HepG2 (cell line): ENCODE data around the gene CHSY3. TPM values are rescaled to one million over a fixed set of nuclear protein-coding genes. Genes with fewer than 3 reads are reported as not detected.

Source experiments
- ATAC-seq: fragments of 200-7000 bp; cut with Tn5 transposase; 3 replicates; pipeline ENCODE4 v1.9.1; 2020; ENCODE audit warnings: mild to moderate bottlenecking, moderate library complexity
- BruUV-seq: library from RNA; stranded (reverse); fragments of 400-500 nt; replicated peaks from 2 replicates; lab custom pipeline; 2021; lab: Mats Ljungman, UMichigan
- CTCF ChIA-PET: fragments of 300-600 bp; formaldehyde crosslinking; extraction: SDS; loops from one replicate; lab custom pipeline; 2021; ENCODE audit warnings: low total read pairs, inconsistent platforms, low intra/inter-chr PET ratio; lab: Yijun Ruan, JAX
- POLR2A ChIA-PET: fragments of 350-600 bp; sonication (Branson Sonifier 250); formaldehyde crosslinking; loops from one replicate; lab custom pipeline; 2020; ENCODE audit warnings: antibody characterized with exemption, inconsistent platforms; lab: Yijun Ruan, JAX
- DNase-seq: peaks from one replicate; pipeline ENCODE4 v3.0.0-alpha.2; 2015; ENCODE audit warnings: low spot score
- FAIRE-seq: peaks from 3 replicates; lab custom pipeline; 2011; peaks lifted over from hg19 to GRCh38; lab: Jason Lieb, UNC
- H2AFZ ChIP-seq: one replicate; pipeline ENCODE4 v1.6.1; 2011; ENCODE audit warnings: low read length, inconsistent platforms
- H3K27ac ChIP-seq: fragments of 300-600 bp; 3 replicates; pipeline ENCODE4 v1.8.0; 2011; ENCODE audit warnings: mixed run types, mild to moderate bottlenecking, mixed read lengths, low read length, inconsistent platforms; ENCODE audit not compliant: insufficient read depth; ENCODE audit errors: extremely low read length
- H3K27me3 ChIP-seq, 2 experiments: fragments of 200-600 bp in 1 of 2; 2 replicates in 1 of 2; 3 replicates in 1 of 2; pipeline versions ENCODE4 v1.6.0 to v1.8.0; 2011; ENCODE audit warnings: low read length in 2 of 2, mild to moderate bottlenecking in 2 of 2, moderate library complexity in 2 of 2, inconsistent platforms in 1 of 2; ENCODE audit not compliant: insufficient read depth in 2 of 2, control insufficient read depth in 1 of 2
- H3K36me3 ChIP-seq, 2 experiments: fragments of 200-600 bp in 1 of 2; replicated peaks in 1 of 2; 2 replicates in 1 of 2; 3 replicates in 1 of 2; pipeline versions ENCODE4 v1.5.1 to v1.8.0; 2011; ENCODE audit warnings: low read length in 2 of 2, inconsistent platforms in 1 of 2; ENCODE audit not compliant: insufficient read depth in 2 of 2, control insufficient read depth in 1 of 2
- H3K4me1 ChIP-seq: 2 replicates; pipeline ENCODE4 v1.5.1; 2012; ENCODE audit warnings: low read length, inconsistent platforms; ENCODE audit not compliant: insufficient read depth
- H3K4me2 ChIP-seq: 2 replicates; pipeline ENCODE4 v1.6.0; 2011; ENCODE audit warnings: low read depth, low read length, inconsistent platforms
- H3K4me3 ChIP-seq, 3 experiments: fragments of 200-600 bp in 1 of 3; sonication (generic), shearing (Covaris generic) in 1 of 3; replicated peaks in 1 of 3; 2 replicates each; pipeline ENCODE4 v1.5.1; 2011 to 2016; ENCODE audit warnings: low read length in 3 of 3, inconsistent platforms in 2 of 3, low read depth in 2 of 3, mild to moderate bottlenecking in 2 of 3, control low read depth in 1 of 3, mixed read lengths in 1 of 3; ENCODE audit not compliant: insufficient read depth in 1 of 3
- H3K79me2 ChIP-seq: one replicate; pipeline ENCODE4 v1.6.1; 2011; ENCODE audit warnings: low read length, inconsistent platforms; ENCODE audit not compliant: insufficient read depth
- H3K9ac ChIP-seq: 2 replicates; pipeline ENCODE4 v1.6.0; 2011; ENCODE audit warnings: mild to moderate bottlenecking, low read depth, low read length, inconsistent platforms; ENCODE audit not compliant: insufficient read depth
- H3K9me3 ChIP-seq: 2 replicates; pipeline ENCODE4 v1.5.1; 2012; ENCODE audit warnings: mild to moderate bottlenecking, low read length
- H4K20me1 ChIP-seq: 2 replicates; pipeline ENCODE4 v1.6.0; 2011; ENCODE audit warnings: inconsistent platforms, mild to moderate bottlenecking, low read length, moderate library complexity; ENCODE audit not compliant: insufficient read depth
- ARID2 ChIP-seq: sonication (generic); formaldehyde crosslinking; IDR thresholded peaks from 2 replicates; pipeline ENCODE4 v1.8.1; 2022; ENCODE audit warnings: mild to moderate bottlenecking, missing genetic modification reagents, borderline replicate concordance
- BORCS8-MEF2B ChIP-seq: sonication (generic); formaldehyde crosslinking; IDR thresholded peaks from 2 replicates; pipeline ENCODE4 v1.8.0; 2022; ENCODE audit warnings: mild to moderate bottlenecking, missing genetic modification reagents
- KAT8 ChIP-seq: IDR thresholded peaks from 2 replicates; pipeline ENCODE4 v1.6.1; 2016; ENCODE audit warnings: missing genetic modification reagents, missing compliant biosample characterization
- MBD4 ChIP-seq: IDR thresholded peaks from 2 replicates; pipeline ENCODE4 v1.6.1; 2012; ENCODE audit warnings: low read length, inconsistent platforms, borderline replicate concordance
- NAIF1 ChIP-seq: sonication (generic); formaldehyde crosslinking; IDR thresholded peaks from 2 replicates; pipeline ENCODE4 v1.5.0; 2020; ENCODE audit warnings: mild to moderate bottlenecking, missing genetic modification reagents, borderline replicate concordance
- NFRKB ChIP-seq: fragments of 450-650 bp; IDR thresholded peaks from 2 replicates; pipeline ENCODE4 v1.6.1; 2017
- NR2C2 ChIP-seq: sonication (generic); formaldehyde crosslinking; IDR thresholded peaks from 2 replicates; pipeline ENCODE4 v1.4.0; 2020; ENCODE audit warnings: missing genetic modification reagents, mild to moderate bottlenecking, moderate library complexity, borderline replicate concordance
- TBP ChIP-seq: sonication (generic); formaldehyde crosslinking; IDR thresholded peaks from 2 replicates; pipeline ENCODE4 v1.5.0; 2020; ENCODE audit warnings: missing genetic modification reagents
- ZNF274 ChIP-seq: sonication (generic); formaldehyde crosslinking; IDR thresholded peaks from 2 replicates; pipeline ENCODE4 v1.5.1; 2020; ENCODE audit warnings: mild to moderate bottlenecking, missing genetic modification reagents
- ZNF331 ChIP-seq: sonication (generic); formaldehyde crosslinking; IDR thresholded peaks from 2 replicates; pipeline ENCODE4 v1.4.0; 2020; ENCODE audit warnings: missing genetic modification reagents
- ZNF33A ChIP-seq: sonication (generic); formaldehyde crosslinking; IDR thresholded peaks from 2 replicates; pipeline ENCODE4 v1.5.1; 2020; ENCODE audit warnings: missing genetic modification reagents, mild to moderate bottlenecking, moderate library complexity, borderline replicate concordance
- ZNF549 ChIP-seq: sonication (generic); formaldehyde crosslinking; IDR thresholded peaks from 2 replicates; pipeline ENCODE4 v1.5.0; 2020; ENCODE audit warnings: missing genetic modification reagents
- WGBS: methylation state at CpG from one replicate; pipeline ENCODE4 v1.1.6; 2017; ENCODE audit warnings: low lambda C conversion rate; 5-methylcytosine and 5-hydroxymethylcytosine counted together
- in situ Hi-C: cut with HindIII; loops from 2 replicates; pipeline ENCODE4 v1.10.0; 2017; ENCODE audit warnings: low pct_unique_long_range_greater_than_20kb; ENCODE audit not compliant: extremely low pct_ligation_motif_present
- intact Hi-C: fragments of 100-400 bp; cut with micrococcal nuclease; formaldehyde crosslinking; loops from one replicate; pipeline ENCODE4 v1.10.0; 2022; ENCODE audit not compliant: unreplicated experiment
- polyA plus RNA-seq, 8 experiments: library from polyadenylated mRNA; depleted of rRNA in 3 of 8; stranded (reverse) in 7 of 8; unstranded in 1 of 8; fragments of >200 nt; fragmentation: Illumina TruSeq in 4 of 8; extraction: Trizol in 4 of 8; gene quantifications; 2 replicates each; pipeline versions ENCODE4 v1.2.1 to v1.2.3, GENCODE V29; 2011 to 2016; ENCODE audit warnings: low read depth in 4 of 8, missing spikeins in 1 of 8, mixed read lengths in 1 of 8; ENCODE audit not compliant: insufficient read depth in 1 of 8
- total RNA-seq, 5 experiments: library from RNA; depleted of rRNA; stranded (reverse); fragments of >200 nt; fragmentation: Illumina TruSeq; extraction: Trizol; gene quantifications; 2 replicates each; pipeline ENCODE4 v1.2.3, GENCODE V29; 2016; ENCODE audit warnings: low read depth in 1 of 5
- TF ChIP-seq, protein P1 (sequence below): sonication (generic); formaldehyde crosslinking; IDR thresholded peaks from 2 replicates; pipeline ENCODE4 v1.4.0; 2020; ENCODE audit warnings: missing genetic modification reagents
- TF ChIP-seq, protein P2 (sequence below): sonication (generic); formaldehyde crosslinking; IDR thresholded peaks from 2 replicates; pipeline ENCODE4 v1.5.0; 2020; ENCODE audit warnings: missing genetic modification reagents, mild to moderate bottlenecking, borderline replicate concordance
- TF ChIP-seq, protein P3 (sequence below): sonication (generic); formaldehyde crosslinking; IDR thresholded peaks from 2 replicates; pipeline ENCODE4 v1.4.0; 2020; ENCODE audit warnings: missing genetic modification reagents, borderline replicate concordance

Gene CHSY3
- total and polyA plus RNA-seq, 2 of the 13 experiments (the other 11 are each of a cell fraction or from before 2014, with no cell fraction given) = 0.26 to 4.1 TPM

DNA sequence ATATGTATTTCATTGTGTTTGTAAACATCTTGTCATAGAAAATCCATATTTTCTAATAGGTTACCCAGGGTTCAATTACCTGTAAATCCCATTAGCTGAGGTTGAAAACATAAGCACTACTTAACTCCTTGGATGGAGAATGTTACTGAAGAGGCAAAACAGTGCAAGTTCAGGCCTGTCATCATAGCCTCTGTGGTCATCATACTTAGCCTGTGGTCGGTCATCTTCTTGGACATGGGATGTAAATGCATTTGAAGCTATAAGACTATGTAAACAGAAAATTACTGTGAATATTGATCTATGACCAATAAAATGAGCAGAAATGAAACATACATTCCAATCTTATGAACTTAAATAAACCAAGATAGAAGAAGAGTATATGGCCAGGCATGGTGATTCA is 164.7 kb downstream of the CHSY3 start (continued):
- TF ChIP-seq ZNF274 (CRISPR knock-in tag) (no peak), ARID2 (CRISPR knock-in tag) (no peak), BORCS8-MEF2B (CRISPR knock-in tag) (no peak), TBP (CRISPR knock-in tag) (no peak), MBD4 (no peak), NAIF1 (CRISPR knock-in tag) (no peak)

DNA sequence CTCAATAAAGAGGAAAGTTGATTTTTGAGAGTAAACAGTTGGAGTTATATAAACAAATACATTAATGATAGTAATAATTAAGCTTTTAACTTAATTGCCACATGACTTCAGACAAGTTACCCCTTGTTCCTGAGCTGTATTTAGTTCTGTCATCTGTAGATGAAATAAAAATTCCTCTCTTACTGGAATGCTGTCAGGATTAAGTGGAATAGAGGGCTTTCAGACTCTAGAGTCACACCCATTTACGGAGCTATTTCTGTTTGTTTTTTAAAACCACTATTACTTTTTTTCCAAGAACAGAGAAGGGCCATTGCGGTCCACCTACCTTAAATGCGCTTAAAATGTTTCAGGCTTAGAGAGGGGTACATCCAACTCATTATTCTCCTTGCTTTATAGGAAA is 170.6 kb downstream of the CHSY3 start:
- 66% methylated on average over 3 of the region's 3 CpGs for WGBS
- Histone ChIP-seq H3K79me2 (no peaks in the 10 kb centered on the region), H3K9ac (no peak overlapping the region), H3K4me2 (no peak overlapping the region), H4K20me1 (no peaks in the 10 kb centered on the region), H2AFZ (no peak overlapping the region), H3K9me3 (no peaks in the 10 kb centered on the region), H3K36me3 (no peaks in the 10 kb centered on the region), H3K27me3 (no peaks in the 10 kb centered on the region), H3K27ac (no peak overlapping the region), H3K4me1 (no peaks in the 10 kb centered on the region), H3K4me3 (no peak overlapping the region)
- intact Hi-C loops (no loop called here), in situ Hi-C loops (no loop called here)
- BruUV-seq = no TSS peak
- no peak for FAIRE-seq
- no peak for DNase-seq
- ATAC-seq = no peak
- ChIA-PET POLR2A (no interaction called here), CTCF (no interaction called here)
- TF ChIP-seq NR2C2 (CRISPR knock-in tag) = no peak
- no peak for TF ChIP-seq NFRKB
- no peak for TF ChIP-seq ZNF331 (CRISPR knock-in tag)
- TF ChIP-seq ZNF549 (CRISPR knock-in tag) = no peak
- no peak for TF ChIP-seq ZNF33A (CRISPR knock-in tag)
- TF ChIP-seq, protein P1, sequence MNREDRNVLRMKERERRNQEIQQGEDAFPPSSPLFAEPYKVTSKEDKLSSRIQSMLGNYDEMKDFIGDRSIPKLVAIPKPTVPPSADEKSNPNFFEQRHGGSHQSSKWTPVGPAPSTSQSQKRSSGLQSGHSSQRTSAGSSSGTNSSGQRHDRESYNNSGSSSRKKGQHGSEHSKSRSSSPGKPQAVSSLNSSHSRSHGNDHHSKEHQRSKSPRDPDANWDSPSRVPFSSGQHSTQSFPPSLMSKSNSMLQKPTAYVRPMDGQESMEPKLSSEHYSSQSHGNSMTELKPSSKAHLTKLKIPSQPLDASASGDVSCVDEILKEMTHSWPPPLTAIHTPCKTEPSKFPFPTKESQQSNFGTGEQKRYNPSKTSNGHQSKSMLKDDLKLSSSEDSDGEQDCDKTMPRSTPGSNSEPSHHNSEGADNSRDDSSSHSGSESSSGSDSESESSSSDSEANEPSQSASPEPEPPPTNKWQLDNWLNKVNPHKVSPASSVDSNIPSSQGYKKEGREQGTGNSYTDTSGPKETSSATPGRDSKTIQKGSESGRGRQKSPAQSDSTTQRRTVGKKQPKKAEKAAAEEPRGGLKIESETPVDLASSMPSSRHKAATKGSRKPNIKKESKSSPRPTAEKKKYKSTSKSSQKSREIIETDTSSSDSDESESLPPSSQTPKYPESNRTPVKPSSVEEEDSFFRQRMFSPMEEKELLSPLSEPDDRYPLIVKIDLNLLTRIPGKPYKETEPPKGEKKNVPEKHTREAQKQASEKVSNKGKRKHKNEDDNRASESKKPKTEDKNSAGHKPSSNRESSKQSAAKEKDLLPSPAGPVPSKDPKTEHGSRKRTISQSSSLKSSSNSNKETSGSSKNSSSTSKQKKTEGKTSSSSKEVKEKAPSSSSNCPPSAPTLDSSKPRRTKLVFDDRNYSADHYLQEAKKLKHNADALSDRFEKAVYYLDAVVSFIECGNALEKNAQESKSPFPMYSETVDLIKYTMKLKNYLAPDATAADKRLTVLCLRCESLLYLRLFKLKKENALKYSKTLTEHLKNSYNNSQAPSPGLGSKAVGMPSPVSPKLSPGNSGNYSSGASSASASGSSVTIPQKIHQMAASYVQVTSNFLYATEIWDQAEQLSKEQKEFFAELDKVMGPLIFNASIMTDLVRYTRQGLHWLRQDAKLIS = no peak
- TF ChIP-seq, protein P2, sequence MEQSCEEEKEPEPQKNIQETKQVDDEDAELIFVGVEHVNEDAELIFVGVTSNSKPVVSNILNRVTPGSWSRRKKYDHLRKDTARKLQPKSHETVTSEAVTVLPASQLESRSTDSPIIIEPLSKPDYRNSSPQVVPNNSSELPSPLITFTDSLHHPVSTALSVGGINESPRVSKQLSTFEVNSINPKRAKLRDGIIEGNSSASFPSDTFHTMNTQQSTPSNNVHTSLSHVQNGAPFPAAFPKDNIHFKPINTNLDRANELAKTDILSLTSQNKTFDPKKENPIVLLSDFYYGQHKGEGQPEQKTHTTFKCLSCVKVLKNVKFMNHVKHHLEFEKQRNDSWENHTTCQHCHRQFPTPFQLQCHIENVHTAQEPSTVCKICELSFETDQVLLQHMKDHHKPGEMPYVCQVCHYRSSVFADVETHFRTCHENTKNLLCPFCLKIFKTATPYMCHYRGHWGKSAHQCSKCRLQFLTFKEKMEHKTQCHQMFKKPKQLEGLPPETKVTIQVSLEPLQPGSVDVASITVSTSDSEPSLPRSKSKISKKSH (CRISPR knock-in tag) = no peak
- TF ChIP-seq KAT8 (CRISPR knock-in tag) = no peak
- TF ChIP-seq, protein P3, sequence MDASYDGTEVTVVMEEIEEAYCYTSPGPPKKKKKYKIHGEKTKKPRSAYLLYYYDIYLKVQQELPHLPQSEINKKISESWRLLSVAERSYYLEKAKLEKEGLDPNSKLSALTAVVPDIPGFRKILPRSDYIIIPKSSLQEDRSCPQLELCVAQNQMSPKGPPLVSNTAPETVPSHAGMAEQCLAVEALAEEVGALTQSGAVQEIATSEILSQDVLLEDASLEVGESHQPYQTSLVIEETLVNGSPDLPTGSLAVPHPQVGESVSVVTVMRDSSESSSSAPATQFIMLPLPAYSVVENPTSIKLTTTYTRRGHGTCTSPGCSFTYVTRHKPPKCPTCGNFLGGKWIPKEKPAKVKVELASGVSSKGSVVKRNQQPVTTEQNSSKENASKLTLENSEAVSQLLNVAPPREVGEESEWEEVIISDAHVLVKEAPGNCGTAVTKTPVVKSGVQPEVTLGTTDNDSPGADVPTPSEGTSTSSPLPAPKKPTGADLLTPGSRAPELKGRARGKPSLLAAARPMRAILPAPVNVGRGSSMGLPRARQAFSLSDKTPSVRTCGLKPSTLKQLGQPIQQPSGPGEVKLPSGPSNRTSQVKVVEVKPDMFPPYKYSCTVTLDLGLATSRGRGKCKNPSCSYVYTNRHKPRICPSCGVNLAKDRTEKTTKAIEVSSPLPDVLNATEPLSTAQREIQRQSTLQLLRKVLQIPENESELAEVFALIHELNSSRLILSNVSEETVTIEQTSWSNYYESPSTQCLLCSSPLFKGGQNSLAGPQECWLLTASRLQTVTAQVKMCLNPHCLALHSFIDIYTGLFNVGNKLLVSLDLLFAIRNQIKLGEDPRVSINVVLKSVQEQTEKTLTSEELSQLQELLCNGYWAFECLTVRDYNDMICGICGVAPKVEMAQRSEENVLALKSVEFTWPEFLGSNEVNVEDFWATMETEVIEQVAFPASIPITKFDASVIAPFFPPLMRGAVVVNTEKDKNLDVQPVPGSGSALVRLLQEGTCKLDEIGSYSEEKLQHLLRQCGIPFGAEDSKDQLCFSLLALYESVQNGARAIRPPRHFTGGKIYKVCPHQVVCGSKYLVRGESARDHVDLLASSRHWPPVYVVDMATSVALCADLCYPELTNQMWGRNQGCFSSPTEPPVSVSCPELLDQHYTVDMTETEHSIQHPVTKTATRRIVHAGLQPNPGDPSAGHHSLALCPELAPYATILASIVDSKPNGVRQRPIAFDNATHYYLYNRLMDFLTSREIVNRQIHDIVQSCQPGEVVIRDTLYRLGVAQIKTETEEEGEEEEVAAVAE (CRISPR knock-in tag) = no peak
